ENCODE data around the gene SPSB2.
"Not testable (repeated sequence)": the region's sequence is repeated elsewhere in the genome, so short reads cannot be mapped to it uniquely, and the experiment has no call there.

- TF ChIP-seq POLR2A, CTCF (IDR thresholded peaks at IDR 0.05): not testable (repeated sequence)
These were observed 16.9 kb upstream of the SPSB2 start for GRCh38 chr12:6889775-6890573.
